PC-3 (cell line): Measurements from ENCODE around the gene LAG3. TPM values are rescaled to one million over a fixed set of nuclear protein-coding genes. Genes with fewer than 3 reads are reported as not detected.

ENCODE experiments used
- ATAC-seq: fragments of 200-7000 bp; cut with Tn5 transposase; 2 replicates; pipeline ENCODE4 v1.9.1; 2020; ENCODE audit warnings: mild to moderate bottlenecking, moderate library complexity
- BruUV-seq: library from RNA; stranded (reverse); fragments of 400-500 nt; replicated peaks from 2 replicates; lab custom pipeline; 2021; lab: Mats Ljungman, UMichigan
- CTCF ChIA-PET: fragments of 300-600 bp; sonication (Branson Sonifier 250); formaldehyde crosslinking; loops from one replicate; lab custom pipeline; 2022; ENCODE audit warnings: antibody characterized with exemption; lab: Charles Lee
- POLR2A ChIA-PET: fragments of 300-600 bp; sonication (Branson Sonifier 250); formaldehyde crosslinking; loops from one replicate; lab custom pipeline; 2022; ENCODE audit warnings: antibody characterized with exemption; ENCODE audit not compliant: unreplicated experiment; lab: Charles Lee
- DNase-seq: peaks from one replicate; pipeline ENCODE4 v3.0.0-alpha.2; 2015
- H2AFZ ChIP-seq: fragments of 300-600 bp; sonication (generic); 2 replicates; pipeline ENCODE4 v1.6.0; 2016; ENCODE audit warnings: antibody characterized with exemption, low read length
- H3F3A ChIP-seq: fragments of 300-600 bp; sonication (generic); one replicate; pipeline ENCODE4 v1.6.0; 2017; ENCODE audit warnings: antibody characterized with exemption, low read length, control low read depth, mild to moderate bottlenecking; ENCODE audit not compliant: unreplicated experiment
- H3K27ac ChIP-seq: fragments of 300-600 bp; sonication (generic); 2 replicates; pipeline ENCODE4 v1.5.1; 2016; ENCODE audit warnings: mild to moderate bottlenecking, low read length
- H3K27me3 ChIP-seq: fragments of 300-600 bp; sonication (generic); 2 replicates; pipeline ENCODE4 v1.6.1; 2016; ENCODE audit warnings: low read length, mixed read lengths
- H3K36me3 ChIP-seq: fragments of 300-600 bp; sonication (generic); 2 replicates; pipeline ENCODE4 v1.6.1; 2016; ENCODE audit warnings: low read depth, mixed run types, low read length, mixed read lengths
- H3K4me1 ChIP-seq: fragments of 300-600 bp; sonication (generic); 2 replicates; pipeline ENCODE4 v1.5.1; 2016; ENCODE audit warnings: low read length; ENCODE audit not compliant: insufficient read depth
- H3K4me2 ChIP-seq: fragments of 300-600 bp; sonication (generic); 2 replicates; pipeline ENCODE4 v1.6.0; 2016; ENCODE audit warnings: low read length
- H3K4me3 ChIP-seq: fragments of 300-600 bp; sonication (generic); 2 replicates; pipeline ENCODE4 v1.5.1; 2016; ENCODE audit warnings: mild to moderate bottlenecking, low read length, mixed read lengths
- H3K79me2 ChIP-seq: fragments of 300-600 bp; sonication (generic); 2 replicates; pipeline ENCODE4 v1.6.1; 2017; ENCODE audit warnings: low read length, mixed read lengths
- H3K9ac ChIP-seq: fragments of 300-600 bp; sonication (generic); 2 replicates; pipeline ENCODE4 v1.6.0; 2016; ENCODE audit warnings: mild to moderate bottlenecking, low read length
- H3K9me2 ChIP-seq: fragments of 300-600 bp; sonication (generic); replicated peaks from 2 replicates; pipeline ENCODE4 v1.6.1; 2016; ENCODE audit warnings: mixed run types, low read length, mixed read lengths
- H3K9me3 ChIP-seq: fragments of 300-600 bp; sonication (generic); 2 replicates; pipeline ENCODE4 v1.6.1; 2016; ENCODE audit warnings: low read length, mixed read lengths
- H4K20me1 ChIP-seq: fragments of 300-600 bp; sonication (generic); 2 replicates; pipeline ENCODE4 v1.6.1; 2016; ENCODE audit warnings: low read length, mixed read lengths
- CTCF ChIP-seq: fragments of 300-600 bp; sonication (generic); conservative IDR thresholded peaks from 2 replicates; pipeline ENCODE4 v1.5.1; 2017; ENCODE audit warnings: antibody characterized with exemption, low read depth, mild to moderate bottlenecking, low read length
- EZH2 ChIP-seq: fragments of 300-600 bp; sonication (generic); IDR thresholded peaks from one replicate; pipeline ENCODE4 v1.6.1; 2017; ENCODE audit warnings: antibody characterized with exemption, mild to moderate bottlenecking, low read length; ENCODE audit not compliant: unreplicated experiment
- EZH2phosphoT487 ChIP-seq: fragments of 300-600 bp; sonication (generic); IDR thresholded peaks from 2 replicates; pipeline ENCODE4 v1.6.1; 2018; ENCODE audit warnings: mild to moderate bottlenecking, antibody characterized with exemption, low read length, borderline replicate concordance
- intact Hi-C: fragments of 100-400 bp; cut with micrococcal nuclease; formaldehyde crosslinking; loops from 2 replicates; pipeline ENCODE4 v1.9.0; 2023
- total RNA-seq: library from RNA; depleted of rRNA; stranded (reverse); fragments of >200 nt; gene quantifications from 2 replicates; pipeline ENCODE4 v1.2.3, GENCODE V29; 2014

LAG3 gene
- total RNA-seq, 1 experiment from 2014 or later, result 0.58 TPM

- H3K9me3 ChIP-seq, result no peaks in the 10 kb centered on the region
- no peak overlapping the region for H3K27ac ChIP-seq
- no peak overlapping the region for H3K4me2 ChIP-seq
- H3K36me3 ChIP-seq, result no peaks in the 10 kb centered on the region
- H3K79me2 ChIP-seq, result no peaks in the 10 kb centered on the region
- no peaks in the 10 kb centered on the region for H3K9me2 ChIP-seq
- CTCF ChIA-PET, result no interaction called here
- no peak overlapping the region for H3K9ac ChIP-seq
- POLR2A ChIA-PET, result no interaction called here
- no TSS peak for BruUV-seq
- no peak for DNase-seq
- TF ChIP-seq CTCF, result no peak
- TF ChIP-seq EZH2phosphoT487, result no peak
- TF ChIP-seq EZH2, result no peak
- no peak for ATAC-seq
- intact Hi-C loops, result no loop called here
- H3K27me3 ChIP-seq, result no peaks in the 10 kb centered on the region
- H3K4me1 ChIP-seq, result peaks cover 5% of the 10 kb centered on the region; the same call in 1 of the 2 replicates
- H2AFZ ChIP-seq, result no peak overlapping the region
- no peaks in the 10 kb centered on the region for H3F3A ChIP-seq
- H4K20me1 ChIP-seq, result no peaks in the 10 kb centered on the region
- H3K4me3 ChIP-seq, result no peak overlapping the region
Observed at GRCh38 chr12:6823182-6824084, 51.1 kb downstream of the LAG3 start.

GRCh38 chr12:6824085-6824775 is 51.9 kb downstream of the LAG3 start:
- Histone ChIP-seq H3K27me3 (no peaks in the 10 kb centered on the region), H3K4me1 (peaks cover 5% of the 10 kb centered on the region; the same call in 1 of the 2 replicates)

More at GRCh38 chr12:6824085-6824775, 51.9 kb downstream of the LAG3 start:
- Histone ChIP-seq H3K9me3 (no peaks in the 10 kb centered on the region), H3K4me3 (no peak overlapping the region), H4K20me1 (no peaks in the 10 kb centered on the region), H3K4me2 (no peak overlapping the region), H3K27ac (no peak overlapping the region), H3K79me2 (no peaks in the 10 kb centered on the region), H3K9ac (no peak overlapping the region), H3F3A (no peaks in the 10 kb centered on the region), H2AFZ (no peak overlapping the region), H3K9me2 (no peaks in the 10 kb centered on the region), H3K36me3 (no peaks in the 10 kb centered on the region)
- intact Hi-C loops, result no loop called here
- TF ChIP-seq EZH2phosphoT487 (no peak), EZH2 (no peak), CTCF (no peak)
- ChIA-PET CTCF (no interaction called here), POLR2A (no interaction called here)
- DNase-seq (no peak), ATAC-seq (no peak)
- no TSS peak for BruUV-seq
